ENCODE data around the gene GFOD1.

DNA sequence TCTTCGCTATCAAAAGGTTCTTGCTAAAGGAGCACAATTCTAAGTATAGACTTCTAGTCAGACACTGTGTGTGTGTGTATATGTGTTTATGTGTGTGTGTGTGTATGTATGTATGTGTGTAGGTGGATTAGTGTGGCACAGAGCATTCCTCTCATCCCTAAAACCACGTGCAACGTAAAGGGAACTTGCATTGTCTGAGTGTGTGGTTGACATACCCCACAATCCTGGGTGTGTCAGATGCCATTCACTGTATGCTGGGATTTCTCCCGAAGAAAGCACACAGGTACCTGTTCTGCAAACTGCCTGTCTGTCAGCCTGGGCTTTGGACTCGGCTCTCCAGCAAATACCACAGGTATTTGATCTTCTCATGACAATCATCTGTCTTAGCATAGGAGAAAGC lies 116.8 kb downstream of the GFOD1 start:
- TF ChIP-seq, protein P1, sequence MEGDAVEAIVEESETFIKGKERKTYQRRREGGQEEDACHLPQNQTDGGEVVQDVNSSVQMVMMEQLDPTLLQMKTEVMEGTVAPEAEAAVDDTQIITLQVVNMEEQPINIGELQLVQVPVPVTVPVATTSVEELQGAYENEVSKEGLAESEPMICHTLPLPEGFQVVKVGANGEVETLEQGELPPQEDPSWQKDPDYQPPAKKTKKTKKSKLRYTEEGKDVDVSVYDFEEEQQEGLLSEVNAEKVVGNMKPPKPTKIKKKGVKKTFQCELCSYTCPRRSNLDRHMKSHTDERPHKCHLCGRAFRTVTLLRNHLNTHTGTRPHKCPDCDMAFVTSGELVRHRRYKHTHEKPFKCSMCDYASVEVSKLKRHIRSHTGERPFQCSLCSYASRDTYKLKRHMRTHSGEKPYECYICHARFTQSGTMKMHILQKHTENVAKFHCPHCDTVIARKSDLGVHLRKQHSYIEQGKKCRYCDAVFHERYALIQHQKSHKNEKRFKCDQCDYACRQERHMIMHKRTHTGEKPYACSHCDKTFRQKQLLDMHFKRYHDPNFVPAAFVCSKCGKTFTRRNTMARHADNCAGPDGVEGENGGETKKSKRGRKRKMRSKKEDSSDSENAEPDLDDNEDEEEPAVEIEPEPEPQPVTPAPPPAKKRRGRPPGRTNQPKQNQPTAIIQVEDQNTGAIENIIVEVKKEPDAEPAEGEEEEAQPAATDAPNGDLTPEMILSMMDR (conservative IDR thresholded peaks at IDR 0.05; ENCODE audit: low read depth, low read length): no peak
- TF ChIP-seq EZH2 (IDR thresholded peaks at IDR 0.05; ENCODE audit: borderline replicate concordance, low read depth, low read length, poor library complexity, severe bottlenecking): no peak
